Panc1 (cell line): ENCODE data around the gene FGF3. TPM values are rescaled to one million over a fixed set of nuclear protein-coding genes. Genes with fewer than 3 reads are reported as not detected.

Experiments
- ATAC-seq: fragments of 200-7000 bp; cut with Tn5 transposase; 2 replicates; pipeline ENCODE4 v1.9.1; 2020; ENCODE audit warnings: mild to moderate bottlenecking, moderate library complexity
- Bru-seq: library from RNA; stranded (reverse); fragments of 400-500 nt; gene quantifications from one replicate; lab custom pipeline; 2021; lab: Mats Ljungman, UMichigan
- BruChase-seq, 2 experiments: library from RNA; stranded (reverse); fragments of 400-500 nt; gene quantifications; one replicate each; lab custom pipeline; 2021; lab: Mats Ljungman, UMichigan
- BruUV-seq: library from RNA; stranded (reverse); fragments of 400-500 nt; replicated peaks from 2 replicates; lab custom pipeline; 2021; lab: Mats Ljungman, UMichigan
- CTCF ChIA-PET: fragments of 300-600 bp; sonication (Branson Sonifier 250); formaldehyde crosslinking; loops from one replicate; lab custom pipeline; 2022; ENCODE audit warnings: antibody characterized with exemption; lab: Charles Lee
- POLR2A ChIA-PET: fragments of 300-600 bp; sonication (Branson Sonifier 250); formaldehyde crosslinking; loops from one replicate; lab custom pipeline; 2022; ENCODE audit warnings: antibody characterized with exemption; lab: Charles Lee
- DNase-seq: peaks from one replicate; pipeline ENCODE4 v3.0.0-alpha.2; 2010; ENCODE audit warnings: low read depth, low spot score
- H3K27ac ChIP-seq: 2 replicates; pipeline ENCODE4 v1.5.1; 2011; ENCODE audit warnings: mild to moderate bottlenecking, low read length, inconsistent platforms
- H3K27me3 ChIP-seq: fragments of 200-500 bp; sonication (Bioruptor generic); 2 replicates; pipeline ENCODE4 v1.6.0; 2014; ENCODE audit warnings: low read length, inconsistent platforms; ENCODE audit not compliant: control insufficient read depth, insufficient read depth
- H3K36me3 ChIP-seq: fragments of 200-500 bp; sonication (Bioruptor generic); 2 replicates; pipeline ENCODE4 v1.5.1; 2014; ENCODE audit warnings: inconsistent platforms, mild to moderate bottlenecking, low read length, moderate library complexity; ENCODE audit not compliant: control insufficient read depth, insufficient read depth
- H3K4me1 ChIP-seq: 2 replicates; pipeline ENCODE4 v1.5.1; 2011; ENCODE audit warnings: inconsistent platforms, mild to moderate bottlenecking, low read length, moderate library complexity; ENCODE audit not compliant: control insufficient read depth, insufficient read depth
- H3K4me3 ChIP-seq, 2 experiments: 2 replicates each; pipeline ENCODE4 v1.5.1; 2011 to 2012; ENCODE audit warnings: low read depth in 2 of 2, low read length in 2 of 2, mild to moderate bottlenecking in 2 of 2, inconsistent platforms in 1 of 2, moderate library complexity in 1 of 2
- H3K9me3 ChIP-seq: fragments of 200-500 bp; sonication (Bioruptor generic); 2 replicates; pipeline ENCODE4 v1.5.1; 2014; ENCODE audit warnings: low read depth, mild to moderate bottlenecking, inconsistent platforms, low read length, moderate library complexity; ENCODE audit not compliant: control insufficient read depth, insufficient read depth
- CTCF ChIP-seq: fragments of 450-650 bp; IDR thresholded peaks from 2 replicates; pipeline ENCODE4 v1.5.1; 2017; ENCODE audit warnings: mild to moderate bottlenecking
- POLR2AphosphoS5 ChIP-seq: IDR thresholded peaks from 2 replicates; pipeline ENCODE4 v1.6.1; 2012; ENCODE audit warnings: mild to moderate bottlenecking, low read depth, low read length, moderate library complexity
- SIN3A ChIP-seq: IDR thresholded peaks from 2 replicates; pipeline ENCODE4 v1.6.1; 2012; ENCODE audit warnings: low read depth, mild to moderate bottlenecking, low read length, moderate library complexity, borderline replicate concordance; ENCODE audit not compliant: insufficient read depth
- TCF7L2 ChIP-seq: IDR thresholded peaks from 2 replicates; pipeline ENCODE4 v1.6.1; 2011; ENCODE audit warnings: mild to moderate bottlenecking, low read depth, low read length, inconsistent platforms
- in situ Hi-C: cut with HindIII; loops from 2 replicates; pipeline ENCODE4 v1.10.0; 2016; ENCODE audit warnings: low sequenced_read_pairs, low pct_unique_long_range_greater_than_20kb
- intact Hi-C: fragments of 100-400 bp; cut with micrococcal nuclease; formaldehyde crosslinking; loops from one replicate; pipeline ENCODE4 v1.10.0; 2022; ENCODE audit not compliant: unreplicated experiment
- long read RNA-seq: library from polyadenylated mRNA; unstranded; transcript quantifications from one replicate; pipeline ENCODE4 v2.0.0, GENCODE V29; 2021; ENCODE audit not compliant: unreplicated experiment
- polyA plus RNA-seq: library from polyadenylated mRNA; unstranded; fragments of >200 nt; gene quantifications from one replicate; pipeline ENCODE4 v1.2.1, GENCODE V29; 2012; ENCODE audit warnings: missing spikeins; ENCODE audit not compliant: insufficient read length
- total RNA-seq: library from RNA; stranded (reverse); gene quantifications from one replicate; pipeline ENCODE4 v1.2.1, GENCODE V29; 2021; ENCODE audit not compliant: unreplicated experiment
- TF ChIP-seq, protein P1 (sequence below), 2 experiments: IDR thresholded peaks; 2 replicates each; pipeline ENCODE4 v1.6.1; 2011 to 2012; ENCODE audit warnings: low read depth in 2 of 2, control low read depth in 1 of 2, low read length in 1 of 2, mild to moderate bottlenecking in 1 of 2, moderate library complexity in 1 of 2; ENCODE audit not compliant: insufficient read depth in 1 of 2

FGF3 gene
- total RNA-seq (not detected), Bru-seq, nascent RNA (not detected), BruChase-seq, experiment 1, labeled RNA remaining after a 2-hour chase (not detected), BruChase-seq, experiment 2, labeled RNA remaining after a 6-hour chase (not detected)
- not detected for polyA plus RNA-seq
- long read RNA-seq, result 0 reads

- TF ChIP-seq POLR2AphosphoS5, result no peak
- TF ChIP-seq, protein P1, sequence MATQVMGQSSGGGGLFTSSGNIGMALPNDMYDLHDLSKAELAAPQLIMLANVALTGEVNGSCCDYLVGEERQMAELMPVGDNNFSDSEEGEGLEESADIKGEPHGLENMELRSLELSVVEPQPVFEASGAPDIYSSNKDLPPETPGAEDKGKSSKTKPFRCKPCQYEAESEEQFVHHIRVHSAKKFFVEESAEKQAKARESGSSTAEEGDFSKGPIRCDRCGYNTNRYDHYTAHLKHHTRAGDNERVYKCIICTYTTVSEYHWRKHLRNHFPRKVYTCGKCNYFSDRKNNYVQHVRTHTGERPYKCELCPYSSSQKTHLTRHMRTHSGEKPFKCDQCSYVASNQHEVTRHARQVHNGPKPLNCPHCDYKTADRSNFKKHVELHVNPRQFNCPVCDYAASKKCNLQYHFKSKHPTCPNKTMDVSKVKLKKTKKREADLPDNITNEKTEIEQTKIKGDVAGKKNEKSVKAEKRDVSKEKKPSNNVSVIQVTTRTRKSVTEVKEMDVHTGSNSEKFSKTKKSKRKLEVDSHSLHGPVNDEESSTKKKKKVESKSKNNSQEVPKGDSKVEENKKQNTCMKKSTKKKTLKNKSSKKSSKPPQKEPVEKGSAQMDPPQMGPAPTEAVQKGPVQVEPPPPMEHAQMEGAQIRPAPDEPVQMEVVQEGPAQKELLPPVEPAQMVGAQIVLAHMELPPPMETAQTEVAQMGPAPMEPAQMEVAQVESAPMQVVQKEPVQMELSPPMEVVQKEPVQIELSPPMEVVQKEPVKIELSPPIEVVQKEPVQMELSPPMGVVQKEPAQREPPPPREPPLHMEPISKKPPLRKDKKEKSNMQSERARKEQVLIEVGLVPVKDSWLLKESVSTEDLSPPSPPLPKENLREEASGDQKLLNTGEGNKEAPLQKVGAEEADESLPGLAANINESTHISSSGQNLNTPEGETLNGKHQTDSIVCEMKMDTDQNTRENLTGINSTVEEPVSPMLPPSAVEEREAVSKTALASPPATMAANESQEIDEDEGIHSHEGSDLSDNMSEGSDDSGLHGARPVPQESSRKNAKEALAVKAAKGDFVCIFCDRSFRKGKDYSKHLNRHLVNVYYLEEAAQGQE (IDR thresholded peaks at IDR 0.05; ENCODE audit: insufficient read depth in 1 of 2, low read depth in 2 of 2, low read length in 1 of 2), result no peak
- no peak for TF ChIP-seq TCF7L2
- no peak for TF ChIP-seq CTCF
- TF ChIP-seq SIN3A, result no peak
- peak within 1 kb of the TSS; percentile 38 to 46; a peak in 3 of 4 replicates for H3K4me3 ChIP-seq
- intact Hi-C loops (no loop called here), in situ Hi-C loops (no loop called here)
- BruUV-seq, result no TSS peak
- ChIA-PET POLR2A (no interaction called here), CTCF (interaction anchor here (0.7 kb wide), 1 partner anchor 54 kb away, joined by 4 read pairs; no protein-coding TSS in a partner anchor)
- ATAC-seq (peak; percentile 33), DNase-seq (no peak)
- no peaks in the 10 kb centered on the region for H3K36me3 ChIP-seq
- H3K27me3 ChIP-seq, result peaks cover 20% of the 10 kb centered on the region
- no peaks in the 10 kb centered on the region for H3K9me3 ChIP-seq
- peaks cover 5% of the 10 kb centered on the region for H3K4me1 ChIP-seq
- no peak within 1 kb of the TSS for H3K27ac ChIP-seq
Observed at GRCh38 chr11:69818603-69819441, at the start of gene FGF3. Gene FGF3, minus strand, starts transcription at chr11:69819416. Its CDS starts 483 bp downstream, at chr11:69818933.

- Histone ChIP-seq H3K4me1 (no peaks in the 10 kb centered on the region), H3K36me3 (no peaks in the 10 kb centered on the region), H3K9me3 (no peaks in the 10 kb centered on the region), H3K4me3 (no peak overlapping the region), H3K27me3 (no peaks in the 10 kb centered on the region), H3K27ac (no peak overlapping the region)
- CTCF ChIA-PET, result no interaction called here
- ATAC-seq (no peak), DNase-seq (no peak)
- in situ Hi-C loops (no loop called here), intact Hi-C loops (no loop called here)
- no TSS peak for BruUV-seq
- TF ChIP-seq, protein P1 (IDR thresholded peaks at IDR 0.05; ENCODE audit: insufficient read depth in 1 of 2, low read depth in 2 of 2, low read length in 1 of 2), result no peak
- no peak for TF ChIP-seq TCF7L2
- no peak for TF ChIP-seq CTCF
- TF ChIP-seq SIN3A, result no peak
- no peak for TF ChIP-seq POLR2AphosphoS5
- POLR2A ChIA-PET, result no interaction called here
Observed at GRCh38 chr11:69868871-69869270, 49.7 kb upstream of the FGF3 start.
